ENCODE data around the gene SAMM50. TPM values are rescaled to one million over a fixed set of nuclear protein-coding genes. Genes with fewer than 3 reads are reported as not detected.

SAMM50 gene
- polyA plus RNA-seq, 3 donors = 17.0 to 70.0 (median 62.5) TPM

DNA sequence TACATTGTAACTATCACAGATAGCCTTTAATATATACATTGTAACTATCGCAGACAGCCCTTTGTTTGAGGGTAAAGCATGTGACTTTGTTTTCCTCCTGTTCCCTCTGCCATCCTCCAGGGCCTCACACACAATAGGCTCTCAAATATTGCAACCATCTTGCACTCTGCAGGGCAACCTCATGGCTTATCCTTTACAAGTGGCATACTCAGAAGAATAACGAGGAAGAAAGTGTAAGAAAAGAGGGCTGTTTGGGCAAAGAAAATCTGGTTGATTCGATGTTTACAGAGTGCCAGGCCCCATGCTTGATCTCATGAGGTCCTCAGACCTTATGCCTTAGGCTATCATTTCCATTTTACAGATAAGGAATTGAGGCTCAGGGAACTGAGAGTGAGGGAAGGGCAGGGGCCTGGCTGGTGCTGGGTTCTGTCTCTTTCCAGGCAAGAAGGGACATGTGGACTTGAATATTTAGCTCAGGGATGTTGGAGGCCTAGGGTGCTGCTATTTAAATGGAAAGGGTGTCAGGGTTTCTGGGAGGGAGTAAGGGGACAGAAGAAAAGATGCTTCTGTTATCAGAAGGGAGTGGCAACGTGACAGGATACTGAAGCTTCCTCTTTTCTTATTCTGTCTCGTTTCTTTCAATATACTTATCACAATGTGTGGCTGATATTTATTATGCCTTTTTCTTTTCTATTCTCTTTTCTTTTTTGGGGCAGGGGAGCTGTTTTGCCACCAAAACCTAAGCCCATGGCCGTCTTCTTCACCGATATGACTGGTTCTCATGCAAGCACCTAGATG is 1.1 kb upstream of the SAMM50 start:
- H3K4me1 Mint-ChIP-seq = peaks cover 29% of the 10 kb centered on the region
- H3K9me3 Mint-ChIP-seq = no peaks in the 10 kb centered on the region
- no peaks in the 10 kb centered on the region for H3K36me3 ChIP-seq (replicated peaks in 1 of 2; ENCODE audit: control insufficient read depth in 1 of 2, insufficient read depth in 2 of 2, low read length in 2 of 2)
- TF ChIP-seq CTCF (IDR thresholded peaks at IDR 0.05) = no peak
- H3K79me2 ChIP-seq (ENCODE audit: insufficient read depth, low read length) = peaks cover 34% of the 10 kb centered on the region
- H4K20me1 ChIP-seq (ENCODE audit: insufficient read depth, low read length) = peaks cover 14% of the 10 kb centered on the region
- peaks cover 21 to 30% of the 10 kb centered on the region in 2 donors for H3K4me1 ChIP-seq (ENCODE audit: control insufficient read depth in 1 of 2, insufficient read depth in 2 of 2, low read length in 2 of 2)
- peaks cover 2 to 10% (median 6%) of the 10 kb centered on the region in 3 donors for H3K27me3 Mint-ChIP-seq (ENCODE audit: low read depth in 3 of 3)
- H3K27ac ChIP-seq (ENCODE audit: low read depth in 1 of 2, low read length in 2 of 2) = peak overlapping the region in 1 of 2 donors; percentile 90
- H3K9ac ChIP-seq (ENCODE audit: insufficient read depth, low read length, poor library complexity, severe bottlenecking) = peak overlapping the region; percentile 82
- no peaks in the 10 kb centered on the region for H3K27me3 ChIP-seq (ENCODE audit: control insufficient read depth in 2 of 2, insufficient read depth in 2 of 2, low read length in 2 of 2)
- peak overlapping the region; percentile 97 for H2AFZ ChIP-seq (ENCODE audit: insufficient read depth, low read depth, low read length, poor library complexity, severe bottlenecking)
- DNase-seq = peak in 2 of 3 donors; percentile 3 to 19
- H3K4me2 ChIP-seq (replicated peaks; ENCODE audit: extremely low read depth, low read length, poor library complexity, severe bottlenecking) = peak overlapping the region; percentile 98
- peak overlapping the region; percentile 30 to 94 (median 91) for H3K27ac Mint-ChIP-seq
- intact Hi-C loops (cut with micrococcal nuclease) = no loop called here
- peak overlapping the region; percentile 88 to 97 for H3K4me3 Mint-ChIP-seq
- H3K36me3 Mint-ChIP-seq = peaks cover 1 to 3% of the 10 kb centered on the region in 2 donors
- H3K9me3 ChIP-seq (replicated peaks in 1 of 2; ENCODE audit: control insufficient read depth in 1 of 2, insufficient read depth in 1 of 2, low read length in 2 of 2) = no peaks in the 10 kb centered on the region
- peak overlapping the region; percentile 73 to 94 (median 74) for H3K4me3 ChIP-seq (replicated peaks in 1 of 3; ENCODE audit: low read depth in 2 of 3, low read length in 3 of 3)
- 51% methylated on average over 4 of the region's 7 CpGs for WGBS (ENCODE audit: insufficient coverage)

DNA sequence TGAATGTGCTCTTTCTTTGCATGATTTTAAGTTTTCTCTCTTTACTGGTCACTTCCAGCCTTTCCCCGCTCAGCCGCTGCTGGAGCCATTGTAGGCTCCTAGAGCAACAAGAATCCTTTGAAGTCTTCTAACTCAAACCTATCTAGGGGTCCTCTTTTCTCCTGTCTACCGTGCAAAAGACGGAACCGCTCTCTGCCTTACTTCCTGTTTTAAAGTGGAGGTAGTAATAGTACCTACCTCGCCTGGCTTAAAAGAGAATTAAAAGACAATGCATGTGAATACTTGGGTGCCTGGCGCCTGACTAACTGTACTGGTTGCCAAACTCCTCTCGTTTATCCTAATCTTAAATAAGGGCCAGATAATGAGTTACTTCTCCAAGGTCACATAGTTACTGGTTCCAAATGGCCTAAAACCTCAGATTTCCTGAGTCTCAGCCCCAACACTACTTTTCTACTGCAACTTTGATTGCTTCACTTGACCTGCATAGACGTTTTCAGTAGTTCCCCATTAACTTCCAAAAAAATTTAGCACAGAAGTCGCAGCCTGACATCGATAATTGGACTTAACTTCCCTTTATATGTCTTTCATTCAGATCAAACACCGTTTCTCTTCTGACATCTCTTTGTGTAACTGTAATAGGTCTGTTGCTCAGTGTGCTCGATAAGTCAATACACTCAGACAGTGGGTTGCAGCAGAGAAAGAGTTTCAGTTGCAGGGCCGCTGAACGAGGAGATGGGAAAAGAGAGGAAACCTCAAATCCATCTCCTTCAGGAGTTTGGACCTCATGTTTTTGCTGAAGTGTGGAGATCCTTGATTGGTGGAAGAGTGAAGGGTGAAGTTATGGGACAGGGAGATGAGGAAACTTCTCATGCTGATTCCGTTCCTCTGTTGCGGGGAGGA is 891 bp downstream of the SAMM50 start:
- H3K4me3 Mint-ChIP-seq = peak overlapping the region; percentile 88 to 97
- Histone ChIP-seq H3K79me2 (ENCODE audit: insufficient read depth, low read length) (peaks cover 54% of the 10 kb centered on the region), H4K20me1 (ENCODE audit: insufficient read depth, low read length) (peaks cover 25% of the 10 kb centered on the region), H2AFZ (ENCODE audit: insufficient read depth, low read depth, low read length, poor library complexity, severe bottlenecking) (peak overlapping the region; percentile 97), H3K4me1 (ENCODE audit: control insufficient read depth in 1 of 2, insufficient read depth in 2 of 2, low read length in 2 of 2) (peaks cover 21 to 30% of the 10 kb centered on the region in 2 donors), H3K4me3 (replicated peaks in 1 of 3; ENCODE audit: low read depth in 2 of 3, low read length in 3 of 3) (peak overlapping the region; percentile 73 to 94 (median 74)), H3K36me3 (replicated peaks in 1 of 2; ENCODE audit: control insufficient read depth in 1 of 2, insufficient read depth in 2 of 2, low read length in 2 of 2) (peaks cover 0 to 9% of the 10 kb centered on the region in 2 donors), H3K27ac (ENCODE audit: low read depth in 1 of 2, low read length in 2 of 2) (peak overlapping the region; percentile 64 to 90), H3K4me2 (replicated peaks; ENCODE audit: extremely low read depth, low read length, poor library complexity, severe bottlenecking) (peak overlapping the region; percentile 98), H3K9me3 (replicated peaks in 1 of 2; ENCODE audit: control insufficient read depth in 1 of 2, insufficient read depth in 1 of 2, low read length in 2 of 2) (no peaks in the 10 kb centered on the region), H3K9ac (ENCODE audit: insufficient read depth, low read length, poor library complexity, severe bottlenecking) (peak overlapping the region; percentile 82), H3K27me3 (ENCODE audit: control insufficient read depth in 2 of 2, insufficient read depth in 2 of 2, low read length in 2 of 2) (no peaks in the 10 kb centered on the region)
- DNase-seq = peak; percentile 11 to 27 (median 23)
- no peaks in the 10 kb centered on the region for H3K9me3 Mint-ChIP-seq
- 0% methylated on average over 5 of the region's 17 CpGs for WGBS (ENCODE audit: insufficient coverage)
- TF ChIP-seq CTCF (IDR thresholded peaks at IDR 0.05) = no peak
- intact Hi-C loops (cut with micrococcal nuclease) = no loop called here
- H3K36me3 Mint-ChIP-seq = peaks cover 9 to 10% of the 10 kb centered on the region in 2 donors
- H3K27ac Mint-ChIP-seq = peak overlapping the region; percentile 87 to 94 (median 91)
- H3K27me3 Mint-ChIP-seq (ENCODE audit: low read depth in 3 of 3) = peaks cover 4 to 10% (median 6%) of the 10 kb centered on the region in 3 donors
- peaks cover 29% of the 10 kb centered on the region for H3K4me1 Mint-ChIP-seq
